ENCODE results near the gene PHACTR1. TPM values are rescaled to one million over a fixed set of nuclear protein-coding genes. Genes with fewer than 3 reads are reported as not detected.

Gene PHACTR1
- 13.1 TPM for total RNA-seq (2013)
- polyA plus RNA-seq, result 10 to 100 TPM in 1 of 3 donors, 1 to 10 TPM in 2; 6.1 to 26.9 (median 7.6) TPM
- 32.6 and 36.6 TPM in 2 replicates for polyA minus RNA-seq
- total RNA-seq, result 294 to 578 (median 416) reads per million in 11 experiments

- Mint-ChIP-seq H3K9me3 (peaks cover 0 to 2% (median 0%) of the 10 kb centered on the region in 7 donors), H3K36me3 (no peaks in the 10 kb centered on the region), H3K4me3 (no peak within 1 kb of the TSS), H3K27me3 (ENCODE audit: low read depth in 3 of 3) (peaks cover 7 to 11% (median 10%) of the 10 kb centered on the region in 3 donors), H3K4me1 (no peaks in the 10 kb centered on the region), H3K27ac (no peak within 1 kb of the TSS)
- intact Hi-C loops (cut with micrococcal nuclease), result no loop called here
- no peak for DNase-seq
- TF ChIP-seq, protein P1, sequence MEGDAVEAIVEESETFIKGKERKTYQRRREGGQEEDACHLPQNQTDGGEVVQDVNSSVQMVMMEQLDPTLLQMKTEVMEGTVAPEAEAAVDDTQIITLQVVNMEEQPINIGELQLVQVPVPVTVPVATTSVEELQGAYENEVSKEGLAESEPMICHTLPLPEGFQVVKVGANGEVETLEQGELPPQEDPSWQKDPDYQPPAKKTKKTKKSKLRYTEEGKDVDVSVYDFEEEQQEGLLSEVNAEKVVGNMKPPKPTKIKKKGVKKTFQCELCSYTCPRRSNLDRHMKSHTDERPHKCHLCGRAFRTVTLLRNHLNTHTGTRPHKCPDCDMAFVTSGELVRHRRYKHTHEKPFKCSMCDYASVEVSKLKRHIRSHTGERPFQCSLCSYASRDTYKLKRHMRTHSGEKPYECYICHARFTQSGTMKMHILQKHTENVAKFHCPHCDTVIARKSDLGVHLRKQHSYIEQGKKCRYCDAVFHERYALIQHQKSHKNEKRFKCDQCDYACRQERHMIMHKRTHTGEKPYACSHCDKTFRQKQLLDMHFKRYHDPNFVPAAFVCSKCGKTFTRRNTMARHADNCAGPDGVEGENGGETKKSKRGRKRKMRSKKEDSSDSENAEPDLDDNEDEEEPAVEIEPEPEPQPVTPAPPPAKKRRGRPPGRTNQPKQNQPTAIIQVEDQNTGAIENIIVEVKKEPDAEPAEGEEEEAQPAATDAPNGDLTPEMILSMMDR (IDR thresholded peaks at IDR 0.05), result no peak
- Histone ChIP-seq H3K79me2 (ENCODE audit: insufficient read depth, low read length) (no peaks in the 10 kb centered on the region), H3K4me1 (ENCODE audit: control insufficient read depth in 1 of 2, insufficient read depth in 2 of 2, low read length in 2 of 2) (no peaks in the 10 kb centered on the region), H4K20me1 (ENCODE audit: insufficient read depth, low read length) (no peaks in the 10 kb centered on the region), H2AFZ (ENCODE audit: insufficient read depth, low read depth, low read length, poor library complexity, severe bottlenecking) (no peak within 1 kb of the TSS), H3K9ac (ENCODE audit: insufficient read depth, low read length, poor library complexity, severe bottlenecking) (no peak within 1 kb of the TSS), H3K27me3 (ENCODE audit: control insufficient read depth in 2 of 2, insufficient read depth in 2 of 2, low read length in 2 of 2) (peaks cover 0 to 2% of the 10 kb centered on the region in 2 donors), H3K4me3 (replicated peaks in 1 of 3; ENCODE audit: low read depth in 2 of 3, low read length in 3 of 3) (no peak within 1 kb of the TSS), H3K4me2 (replicated peaks; ENCODE audit: extremely low read depth, low read length, poor library complexity, severe bottlenecking) (no peak within 1 kb of the TSS), H3K9me3 (replicated peaks in 1 of 2; ENCODE audit: control insufficient read depth in 1 of 2, insufficient read depth in 1 of 2, low read length in 2 of 2) (no peaks in the 10 kb centered on the region), H3K27ac (ENCODE audit: low read depth in 1 of 2, low read length in 2 of 2) (no peak within 1 kb of the TSS), H3K36me3 (replicated peaks in 1 of 2; ENCODE audit: control insufficient read depth in 1 of 2, insufficient read depth in 2 of 2, low read length in 2 of 2) (no peaks in the 10 kb centered on the region)
- WGBS (ENCODE audit: insufficient coverage), result 92% methylated on average over 4 of the region's 10 CpGs
These were observed at the start of gene PHACTR1 for GRCh38 chr6:12716298-12716916. Gene PHACTR1 (plus strand): TSS chr6:12716767.

DNA sequence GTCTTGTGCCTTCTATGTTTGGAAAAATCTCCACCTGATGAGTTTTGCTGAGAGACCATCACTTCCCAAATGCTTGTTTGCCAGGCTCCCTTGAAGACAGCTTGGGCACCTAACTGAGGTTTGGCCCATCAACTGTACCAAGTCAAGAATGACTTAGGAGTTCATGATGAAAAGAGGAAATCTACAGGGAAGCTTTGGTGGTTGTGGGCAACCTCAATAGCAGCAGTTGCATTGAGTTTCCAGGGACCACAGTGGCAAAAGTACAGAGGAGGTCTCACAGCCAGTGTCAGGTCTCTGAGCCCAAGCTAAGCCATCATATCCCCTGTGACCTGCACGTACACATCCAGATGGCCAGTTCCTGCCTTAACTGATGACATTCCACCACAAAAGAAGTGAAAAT is 49.7 kb upstream of the PHACTR1 start:
- Mint-ChIP-seq H3K4me1 (no peaks in the 10 kb centered on the region), H3K27ac (no peak overlapping the region), H3K27me3 (ENCODE audit: low read depth in 3 of 3) (peaks cover 0 to 4% (median 2%) of the 10 kb centered on the region in 3 donors), H3K4me3 (no peak overlapping the region), H3K36me3 (no peaks in the 10 kb centered on the region), H3K9me3 (no peaks in the 10 kb centered on the region)
- no peak for DNase-seq
- Histone ChIP-seq H2AFZ (ENCODE audit: insufficient read depth, low read depth, low read length, poor library complexity, severe bottlenecking) (no peak overlapping the region), H3K4me2 (replicated peaks; ENCODE audit: extremely low read depth, low read length, poor library complexity, severe bottlenecking) (no peak overlapping the region), H3K27me3 (ENCODE audit: control insufficient read depth in 2 of 2, insufficient read depth in 2 of 2, low read length in 2 of 2) (no peaks in the 10 kb centered on the region), H3K36me3 (replicated peaks in 1 of 2; ENCODE audit: control insufficient read depth in 1 of 2, insufficient read depth in 2 of 2, low read length in 2 of 2) (no peaks in the 10 kb centered on the region), H3K9ac (ENCODE audit: insufficient read depth, low read length, poor library complexity, severe bottlenecking) (no peak overlapping the region), H3K9me3 (replicated peaks in 1 of 2; ENCODE audit: control insufficient read depth in 1 of 2, insufficient read depth in 1 of 2, low read length in 2 of 2) (no peaks in the 10 kb centered on the region), H3K4me1 (ENCODE audit: control insufficient read depth in 1 of 2, insufficient read depth in 2 of 2, low read length in 2 of 2) (no peaks in the 10 kb centered on the region), H3K4me3 (replicated peaks in 1 of 3; ENCODE audit: low read depth in 2 of 3, low read length in 3 of 3) (no peak overlapping the region), H3K27ac (ENCODE audit: low read depth in 1 of 2, low read length in 2 of 2) (no peak overlapping the region), H4K20me1 (ENCODE audit: insufficient read depth, low read length) (no peaks in the 10 kb centered on the region), H3K79me2 (ENCODE audit: insufficient read depth, low read length) (no peaks in the 10 kb centered on the region)
- WGBS (ENCODE audit: insufficient coverage), result no CpG with 5 or more reads among the region's 1 CpG
- intact Hi-C loops (cut with micrococcal nuclease), result no loop called here
- TF ChIP-seq, protein P1 (IDR thresholded peaks at IDR 0.05), result no peak

Measured in CD14-positive monocyte (primary cell).